Mucosa of descending colon (tissue), 3 donors: ENCODE results near the gene MINK1. TPM values are rescaled to one million over a fixed set of nuclear protein-coding genes. Genes with fewer than 3 reads are reported as not detected.
"Not testable (repeated sequence)": the region's sequence is repeated elsewhere in the genome, so short reads cannot be mapped to it uniquely, and the experiment has no call there.

Source experiments
- ATAC-seq: fragments of 200-7000 bp; cut with Tn5 transposase; one replicate; pipeline ENCODE4 v1.9.1; 2020; ENCODE audit warnings: mild to moderate bottlenecking, moderate library complexity
- DNase-seq, 3 donors: peaks; one replicate each; pipeline ENCODE4 v3.0.0-alpha.2; 2020
- H3K36me3 ChIP-seq: fragments of 200-600 bp; one replicate; pipeline ENCODE4 v1.8.0; 2021; ENCODE audit warnings: low read depth, mild to moderate bottlenecking
- H3K4me1 ChIP-seq: fragments of 200-600 bp; one replicate; pipeline ENCODE4 v1.8.0; 2021; ENCODE audit warnings: low read depth, mild to moderate bottlenecking
- H3K4me3 ChIP-seq: fragments of 200-600 bp; one replicate; pipeline ENCODE4 v1.8.0; 2021; ENCODE audit warnings: mild to moderate bottlenecking
- H3K9me3 ChIP-seq: fragments of 200-600 bp; one replicate; pipeline ENCODE4 v1.8.0; 2021; ENCODE audit warnings: mild to moderate bottlenecking
- CTCF ChIP-seq: fragments of 200-600 bp; IDR thresholded peaks from one replicate; pipeline ENCODE4 v1.8.0; 2022; ENCODE audit warnings: antibody characterized with exemption, mild to moderate bottlenecking
- intact Hi-C, 2 donors: fragments of 100-400 bp; cut with DNase I in 1 of 2; cut with micrococcal nuclease in 1 of 2; formaldehyde crosslinking; loops; one replicate each; pipeline versions ENCODE4 v1.11.0 to v1.11.1; 2022; cut with DNase I, micrococcal nuclease
- total RNA-seq, 3 donors: library from RNA; stranded (reverse); fragmentation: NEBNext Ultra II Directional in 2 of 3; extraction: Animal tissue kit (Norgen Biotek cat#: 25700) in 2 of 3; gene quantifications; one replicate each; pipeline versions ENCODE4 v1.2.1 to v1.2.4, GENCODE V29; 2021 to 2023
- donor health status: DM: no; HTN: no; CAD: no; lungs with moderate emphysema.
- donor health status: DM: no; HTN: no; CAD: no.
- donor health status: DM: no; HTN: yes; CAD: no.

The MINK1 gene
- total RNA-seq, 3 donors from 2014 or later = 140 to 227 (median 170) TPM

DNA sequence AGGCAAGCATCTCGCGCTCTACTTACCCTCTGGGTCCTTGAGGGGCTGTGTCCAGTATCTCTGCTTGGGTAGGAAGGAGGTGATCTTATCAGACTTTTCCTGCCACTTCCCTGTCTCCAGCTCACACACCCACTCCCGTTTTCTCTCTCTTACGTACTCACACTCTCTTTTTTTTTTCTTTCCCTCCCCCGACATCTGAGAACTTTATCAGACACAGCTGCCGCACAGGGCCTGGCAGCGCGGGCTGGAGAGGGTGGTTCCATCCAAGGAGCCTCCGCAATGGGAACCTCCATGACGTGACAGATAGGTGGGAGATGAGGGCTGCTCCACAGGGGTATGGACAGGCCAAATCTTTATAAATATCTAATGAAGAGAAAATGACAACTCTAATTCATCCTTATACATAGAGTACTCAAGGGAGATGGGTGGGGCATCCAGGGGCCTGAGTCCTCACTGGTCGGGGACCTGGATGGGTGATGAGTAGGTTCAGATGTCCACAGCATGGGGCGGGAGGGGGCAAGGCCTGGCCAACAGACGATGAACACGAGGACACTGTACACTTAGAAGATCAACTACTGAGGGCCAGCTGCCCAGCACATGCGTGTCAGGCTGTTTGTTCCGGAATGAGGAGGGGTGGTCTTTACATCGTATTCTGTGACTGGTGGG is 23.3 kb downstream of the MINK1 start:
- intact Hi-C loops = no loop called here
- no peak for ATAC-seq

GRCh38 chr17:4856937-4857314 is 23.8 kb downstream of the MINK1 start:
- Histone ChIP-seq H3K4me1 (peaks cover 14% of the 10 kb centered on the region), H3K9me3 (no peaks in the 10 kb centered on the region), H3K36me3 (peaks cover 3% of the 10 kb centered on the region), H3K4me3 (no peak overlapping the region)
- intact Hi-C loops = no loop called here
- DNase-seq (no peak), ATAC-seq (no peak)
- TF ChIP-seq CTCF = no peak

More for the DNA sequence above, 23.3 kb downstream of the MINK1 start:
- Histone ChIP-seq H3K9me3 (no peaks in the 10 kb centered on the region), H3K4me3 (no peak overlapping the region), H3K36me3 (peaks cover 3% of the 10 kb centered on the region), H3K4me1 (peaks cover 14% of the 10 kb centered on the region)
- no peak for DNase-seq
- TF ChIP-seq CTCF = no peak

- H3K4me3 ChIP-seq, DNase-seq, intact Hi-C loops, H3K36me3 ChIP-seq, ATAC-seq, H3K9me3 ChIP-seq: not testable (repeated sequence)
- peaks cover 10% of the 10 kb centered on the region for H3K4me1 ChIP-seq
These were observed 24.2 kb downstream of the MINK1 start for GRCh38 chr17:4857347-4857746.

GRCh38 chr17:4858068-4858881 is 25.1 kb downstream of the MINK1 start:
- intact Hi-C loops = no loop called here
- peak; percentile 40 for ATAC-seq

GRCh38 chr17:4858882-4859260 is 25.7 kb downstream of the MINK1 start:
- ATAC-seq (peak; percentile 68), DNase-seq (peak in 1 of 3 donors; percentile 49)
- Histone ChIP-seq H3K4me1 (peaks cover 9% of the 10 kb centered on the region), H3K36me3 (peaks cover 3% of the 10 kb centered on the region), H3K9me3 (no peaks in the 10 kb centered on the region), H3K4me3 (no peak overlapping the region)
- TF ChIP-seq CTCF = no peak
- intact Hi-C loops = no loop called here

More at GRCh38 chr17:4858068-4858881, 25.1 kb downstream of the MINK1 start:
- Histone ChIP-seq H3K9me3 (no peaks in the 10 kb centered on the region), H3K4me3 (no peak overlapping the region), H3K36me3 (peaks cover 3% of the 10 kb centered on the region), H3K4me1 (peaks cover 9% of the 10 kb centered on the region)
- no peak for DNase-seq
- no peak for TF ChIP-seq CTCF
